PC-9 (cell line): ENCODE results near the gene C19orf25. TPM values are rescaled to one million over a fixed set of nuclear protein-coding genes. Genes with fewer than 3 reads are reported as not detected.

Experiments
- BruUV-seq: library from RNA; stranded (reverse); fragments of 400-500 nt; replicated peaks from 2 replicates; lab custom pipeline; 2021; lab: Mats Ljungman, UMichigan
- CTCF ChIA-PET: fragments of 300-600 bp; sonication (Branson Sonifier 250); formaldehyde crosslinking; loops from one replicate; lab custom pipeline; 2022; ENCODE audit warnings: antibody characterized with exemption; lab: Charles Lee
- POLR2A ChIA-PET: fragments of 300-600 bp; sonication (Branson Sonifier 250); formaldehyde crosslinking; loops from one replicate; lab custom pipeline; 2022; ENCODE audit warnings: antibody characterized with exemption; ENCODE audit not compliant: unreplicated experiment; lab: Charles Lee
- DNase-seq, 2 experiments: peaks; one replicate each; pipeline versions ENCODE4 v3.0.0 to v3.0.0-alpha.2; 2015 to 2022; ENCODE audit warnings: mixed read lengths in 1 of 2
- H2AFZ ChIP-seq: fragments of 200-600 bp; sonication (generic); 2 replicates; pipeline ENCODE4 v1.8.1; 2017; ENCODE audit warnings: antibody characterized with exemption
- H3F3A ChIP-seq: fragments of 200-600 bp; sonication (generic); 2 replicates; pipeline ENCODE4 v1.8.1; 2017; ENCODE audit warnings: antibody characterized with exemption, mild to moderate bottlenecking, low read depth; ENCODE audit not compliant: insufficient read depth
- H3K27ac ChIP-seq: fragments of 200-600 bp; sonication (generic); 2 replicates; pipeline ENCODE4 v1.6.1; 2016; ENCODE audit warnings: mixed run types
- H3K27me3 ChIP-seq: fragments of 200-600 bp; sonication (generic); 2 replicates; pipeline ENCODE4 v1.6.1; 2016; ENCODE audit warnings: low read depth, mixed run types; ENCODE audit not compliant: insufficient read depth
- H3K36me3 ChIP-seq: fragments of 200-600 bp; sonication (generic); 2 replicates; pipeline ENCODE4 v1.6.1; 2016; ENCODE audit warnings: low read depth, mixed run types
- H3K4me1 ChIP-seq: fragments of 200-600 bp; sonication (generic); replicated peaks from 2 replicates; pipeline ENCODE4 v1.6.1; 2016; ENCODE audit warnings: mixed run types; ENCODE audit not compliant: insufficient read depth
- H3K4me2 ChIP-seq: fragments of 200-600 bp; sonication (generic); 2 replicates; pipeline ENCODE4 v1.6.1; 2017; ENCODE audit warnings: mixed run types
- H3K4me3 ChIP-seq: fragments of 200-600 bp; sonication (generic); 2 replicates; pipeline ENCODE4 v1.6.1; 2016; ENCODE audit warnings: mixed run types
- H3K79me2 ChIP-seq: fragments of 200-600 bp; sonication (generic); 2 replicates; pipeline ENCODE4 v1.6.1; 2017; ENCODE audit warnings: low read depth, mixed run types
- H3K9me2 ChIP-seq: fragments of 200-600 bp; sonication (generic); 2 replicates; pipeline ENCODE4 v1.8.1; 2017; ENCODE audit warnings: mild to moderate bottlenecking; ENCODE audit not compliant: insufficient read depth
- H3K9me3 ChIP-seq: fragments of 200-600 bp; sonication (generic); 2 replicates; pipeline ENCODE4 v1.8.1; 2016; ENCODE audit warnings: low read depth; ENCODE audit not compliant: insufficient read depth
- H4K20me1 ChIP-seq: fragments of 200-600 bp; sonication (generic); 2 replicates; pipeline ENCODE4 v1.8.1; 2017; ENCODE audit not compliant: insufficient read depth
- EZH2 ChIP-seq: fragments of 200-600 bp; sonication (generic); IDR thresholded peaks from 2 replicates; pipeline ENCODE4 v1.8.0; 2017; ENCODE audit warnings: antibody characterized with exemption, low read depth
- intact Hi-C: fragments of 100-400 bp; cut with micrococcal nuclease; formaldehyde crosslinking; loops from one replicate; pipeline ENCODE4 v1.10.0; 2022; ENCODE audit not compliant: unreplicated experiment
- total RNA-seq: library from RNA; stranded (reverse); gene quantifications from 2 replicates; pipeline ENCODE4 v1.2.3, GENCODE V29; 2021
- TF ChIP-seq, protein P1 (sequence below): fragments of 200-600 bp; sonication (generic); conservative IDR thresholded peaks from 2 replicates; pipeline ENCODE4 v1.6.1; 2017; ENCODE audit warnings: mixed run types, antibody characterized with exemption, mild to moderate bottlenecking, moderate library complexity

Gene C19orf25
- total RNA-seq, 1 experiment from 2014 or later: 28.0 TPM

- peaks cover 2% of the 10 kb centered on the region; the same call in 1 of the 2 replicates for H3F3A ChIP-seq
- H3K4me3 ChIP-seq: no peak overlapping the region
- H3K9me3 ChIP-seq: no peaks in the 10 kb centered on the region
- no peak for TF ChIP-seq EZH2
- H3K79me2 ChIP-seq: no peaks in the 10 kb centered on the region
- H3K36me3 ChIP-seq: no peaks in the 10 kb centered on the region
- no peaks in the 10 kb centered on the region for H3K9me2 ChIP-seq
- no peak for DNase-seq
- no peak overlapping the region for H3K4me2 ChIP-seq
- no peaks in the 10 kb centered on the region for H4K20me1 ChIP-seq
- H3K27ac ChIP-seq: no peak overlapping the region
- BruUV-seq: no TSS peak
- intact Hi-C loops: no loop called here
- H3K27me3 ChIP-seq: no peaks in the 10 kb centered on the region
- ChIA-PET CTCF (no interaction called here), POLR2A (no interaction called here)
- no peak overlapping the region for H2AFZ ChIP-seq
- no peaks in the 10 kb centered on the region for H3K4me1 ChIP-seq
Observed at GRCh38 chr19:1430246-1430645, 48.8 kb downstream of the C19orf25 start.

GRCh38 chr19:1429750-1430149, 49.3 kb downstream of the C19orf25 start:
- H3K9me3 ChIP-seq: no peaks in the 10 kb centered on the region
- H3K79me2 ChIP-seq: no peaks in the 10 kb centered on the region
- POLR2A ChIA-PET: no interaction called here
- H2AFZ ChIP-seq: no peak overlapping the region
- no peak overlapping the region for H3K27ac ChIP-seq
- intact Hi-C loops: no loop called here
- no peak overlapping the region for H3K4me3 ChIP-seq
- no peaks in the 10 kb centered on the region for H3K27me3 ChIP-seq
- H4K20me1 ChIP-seq: no peaks in the 10 kb centered on the region; the same call in none of the 2 replicates
- CTCF ChIA-PET: no interaction called here
- H3F3A ChIP-seq: no peaks in the 10 kb centered on the region
- H3K4me2 ChIP-seq: no peak overlapping the region
- TF ChIP-seq, protein P1, sequence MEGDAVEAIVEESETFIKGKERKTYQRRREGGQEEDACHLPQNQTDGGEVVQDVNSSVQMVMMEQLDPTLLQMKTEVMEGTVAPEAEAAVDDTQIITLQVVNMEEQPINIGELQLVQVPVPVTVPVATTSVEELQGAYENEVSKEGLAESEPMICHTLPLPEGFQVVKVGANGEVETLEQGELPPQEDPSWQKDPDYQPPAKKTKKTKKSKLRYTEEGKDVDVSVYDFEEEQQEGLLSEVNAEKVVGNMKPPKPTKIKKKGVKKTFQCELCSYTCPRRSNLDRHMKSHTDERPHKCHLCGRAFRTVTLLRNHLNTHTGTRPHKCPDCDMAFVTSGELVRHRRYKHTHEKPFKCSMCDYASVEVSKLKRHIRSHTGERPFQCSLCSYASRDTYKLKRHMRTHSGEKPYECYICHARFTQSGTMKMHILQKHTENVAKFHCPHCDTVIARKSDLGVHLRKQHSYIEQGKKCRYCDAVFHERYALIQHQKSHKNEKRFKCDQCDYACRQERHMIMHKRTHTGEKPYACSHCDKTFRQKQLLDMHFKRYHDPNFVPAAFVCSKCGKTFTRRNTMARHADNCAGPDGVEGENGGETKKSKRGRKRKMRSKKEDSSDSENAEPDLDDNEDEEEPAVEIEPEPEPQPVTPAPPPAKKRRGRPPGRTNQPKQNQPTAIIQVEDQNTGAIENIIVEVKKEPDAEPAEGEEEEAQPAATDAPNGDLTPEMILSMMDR: no peak
- TF ChIP-seq EZH2: no peak
- no peaks in the 10 kb centered on the region for H3K4me1 ChIP-seq
- H3K36me3 ChIP-seq: no peaks in the 10 kb centered on the region
- no peak for DNase-seq
- no TSS peak for BruUV-seq
- H3K9me2 ChIP-seq: no peaks in the 10 kb centered on the region

GRCh38 chr19:1428738-1429391, 50.1 kb downstream of the C19orf25 start:
- no peak for TF ChIP-seq EZH2
- TF ChIP-seq, protein P1: no peak
- H3K9me2 ChIP-seq: no peaks in the 10 kb centered on the region
- no peaks in the 10 kb centered on the region for H3K9me3 ChIP-seq
- H4K20me1 ChIP-seq: no peaks in the 10 kb centered on the region; the same call in none of the 2 replicates
- ChIA-PET CTCF (no interaction called here), POLR2A (no interaction called here)
- H3K27ac ChIP-seq: no peak overlapping the region
- H3F3A ChIP-seq: no peaks in the 10 kb centered on the region
- intact Hi-C loops: no loop called here
- H3K4me2 ChIP-seq: no peak overlapping the region
- no peak overlapping the region for H2AFZ ChIP-seq
- H3K4me3 ChIP-seq: no peak overlapping the region
- no TSS peak for BruUV-seq
- no peak for DNase-seq
- H3K27me3 ChIP-seq: no peaks in the 10 kb centered on the region
- no peaks in the 10 kb centered on the region for H3K4me1 ChIP-seq
- no peaks in the 10 kb centered on the region for H3K79me2 ChIP-seq
- no peaks in the 10 kb centered on the region for H3K36me3 ChIP-seq
